Stimulated activated CD4-positive, alpha-beta T cell treated with anti-CD3 and anti-CD28 coated beads, TNF-alpha, amount 100 ng/mL, for 48 hours (primary cell): ENCODE measurements around the gene FFAR3.

ENCODE experiments used
- DNase-seq, 3 donors: peaks; one replicate each; pipeline ENCODE4 v3.0.0-alpha.2; 2020; ENCODE audit warnings: low read depth in 3 of 3

Gene FFAR3

DNA sequence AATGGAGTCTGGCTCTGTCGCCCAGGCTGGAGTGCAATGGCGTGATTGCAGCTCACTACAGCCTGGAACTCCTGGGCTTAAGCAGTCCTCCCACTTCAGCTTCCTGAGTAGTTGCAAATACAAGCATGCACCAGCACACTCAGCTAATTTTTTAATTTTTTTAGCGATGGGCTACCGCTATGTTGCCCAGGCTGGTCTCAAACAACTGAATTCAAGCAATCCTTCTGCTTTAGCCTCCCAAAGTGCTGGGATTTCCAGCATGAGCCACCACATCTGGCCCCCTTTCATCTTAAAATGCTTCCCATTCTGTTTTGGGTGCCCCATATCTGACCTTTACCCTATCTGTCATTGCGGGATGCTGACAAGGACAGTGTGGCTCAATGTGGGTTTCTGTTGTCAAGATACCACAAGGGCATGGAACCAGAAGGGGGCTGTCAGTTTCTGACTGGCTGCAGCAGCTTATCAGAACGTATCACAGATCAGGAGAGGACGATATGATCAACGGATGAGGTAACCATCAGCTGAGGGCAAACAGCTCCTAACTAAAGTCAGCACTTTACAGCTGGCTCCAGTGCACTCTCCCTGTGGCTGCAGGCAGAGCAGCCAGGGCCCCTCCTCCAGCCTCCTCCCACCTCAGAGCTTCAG lies 45.0 kb downstream of the FFAR3 start:
- no peak for DNase-seq

DNA sequence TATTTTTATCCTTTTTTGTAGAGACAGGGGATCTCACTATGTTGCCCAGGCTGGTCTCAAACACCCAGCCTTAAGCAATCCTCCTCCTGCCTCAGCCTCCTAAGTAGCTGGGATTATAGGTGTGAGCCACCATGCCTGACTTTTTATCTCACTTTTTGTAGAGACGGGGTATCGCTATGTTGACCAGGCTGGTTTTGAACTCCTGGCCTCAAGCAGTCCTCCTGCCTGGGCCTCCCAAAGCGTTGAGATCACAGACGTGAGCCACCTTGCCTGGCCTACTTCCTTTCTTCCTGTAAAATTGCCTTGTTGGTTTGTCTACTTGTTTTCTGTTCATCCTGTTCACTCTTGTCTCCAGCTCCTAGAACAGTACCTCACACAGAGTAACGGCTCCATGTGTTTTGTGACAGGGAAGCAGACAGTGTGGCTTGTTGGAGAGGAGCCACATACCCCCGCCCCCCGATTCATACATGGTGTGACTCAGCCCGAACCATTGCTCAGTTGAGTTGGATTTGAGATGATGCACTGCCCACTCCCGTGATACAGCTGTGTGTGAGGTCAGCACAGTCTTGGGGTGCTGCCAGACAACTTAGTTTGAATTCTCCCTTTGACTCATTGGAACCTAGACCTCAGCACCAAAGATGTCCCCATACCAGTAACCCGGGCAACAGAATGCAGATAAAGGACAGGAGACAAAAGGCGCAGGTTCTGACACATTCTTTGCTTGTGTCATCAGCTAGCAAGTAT lies 46.8 kb downstream of the FFAR3 start:
- DNase-seq, result peak; percentile 58 to 79 (median 73)

DNA sequence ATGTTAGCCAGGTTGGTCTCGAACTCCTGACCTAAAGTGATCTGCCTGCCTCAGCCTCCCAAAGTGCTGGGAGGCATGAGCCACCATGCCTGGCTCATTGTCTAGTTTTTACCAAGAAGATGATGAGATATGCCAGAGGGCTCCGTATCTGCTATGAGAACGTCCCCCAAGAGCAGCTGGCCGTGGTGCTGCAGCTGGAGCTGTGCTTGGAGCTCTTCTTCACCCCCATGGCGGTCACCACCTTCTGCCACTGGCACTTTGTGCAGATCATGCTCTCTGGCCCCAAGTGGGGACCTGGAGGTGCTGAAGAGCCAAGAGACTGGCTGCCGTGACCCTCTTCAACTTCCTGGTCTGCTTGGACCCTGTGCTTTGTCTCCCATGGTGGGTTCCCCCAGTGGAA lies 49.4 kb downstream of the FFAR3 start:
- no peak for DNase-seq

DNA sequence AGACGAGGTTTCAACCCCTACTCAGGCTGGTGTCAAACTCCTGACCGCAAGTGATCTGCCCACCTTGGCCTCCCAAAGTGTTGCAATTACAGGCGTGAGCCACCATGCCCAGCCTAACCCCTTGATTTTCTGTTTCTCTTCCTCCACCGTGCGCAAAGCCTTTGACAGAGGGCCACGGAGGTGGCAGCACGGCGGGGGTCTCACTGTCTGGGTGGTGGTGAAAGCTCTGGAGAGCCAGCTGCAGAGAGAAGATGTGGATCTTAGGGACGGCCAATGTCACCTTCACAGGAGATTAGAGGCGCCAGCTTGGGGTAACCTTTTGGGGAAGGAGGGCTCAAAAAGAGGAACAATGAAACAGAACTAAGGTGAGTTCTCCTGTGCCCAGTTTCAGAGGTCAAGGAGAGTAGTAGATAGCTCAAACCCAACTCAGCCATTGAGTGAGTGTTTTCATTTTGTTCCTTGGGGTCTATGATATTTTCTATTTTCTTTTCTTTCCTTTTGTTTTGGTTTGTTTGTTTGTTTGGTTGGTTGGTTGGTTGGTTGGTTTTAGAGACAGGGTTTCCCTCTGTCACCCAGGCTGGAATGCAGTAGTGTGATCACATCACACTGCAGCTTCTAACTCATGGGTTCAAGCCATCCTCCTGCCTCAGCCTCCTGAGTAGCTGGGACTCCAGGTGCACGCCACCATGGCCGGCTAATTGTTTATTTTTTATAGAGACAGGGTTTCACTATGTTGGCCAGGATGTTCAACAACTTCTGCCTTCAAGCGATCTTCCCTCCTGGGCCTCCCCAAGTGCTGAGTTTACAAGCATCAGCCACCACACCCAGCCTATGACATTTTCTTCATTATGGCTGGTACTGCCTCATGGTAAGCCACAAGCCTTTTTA lies 50.3 kb downstream of the FFAR3 start:
- no peak for DNase-seq

DNA sequence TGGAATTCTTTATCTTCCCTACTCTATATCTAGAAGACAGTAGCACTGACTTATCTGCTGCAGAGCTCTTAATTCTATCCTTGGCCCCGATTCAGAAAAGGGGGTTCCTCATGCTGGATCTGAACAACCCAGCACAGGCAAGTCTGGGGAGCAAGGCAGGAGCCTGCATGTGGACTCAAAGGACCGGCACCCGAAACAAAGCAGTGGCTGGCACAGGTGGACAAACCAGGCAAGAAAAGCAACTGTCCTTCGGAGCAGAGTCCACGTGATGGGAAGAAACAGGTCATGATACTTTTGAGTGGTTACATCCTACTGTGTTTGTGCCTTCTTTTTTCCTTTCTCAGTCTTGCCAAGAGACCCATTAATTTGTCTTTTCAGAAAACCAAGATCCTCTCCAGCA lies 50.9 kb downstream of the FFAR3 start:
- no peak for DNase-seq
